NCI-H345 treated with DMSO at 0.1 percent for 48 hours (cell line): ENCODE data around the gene TMEM52.
"Not testable (repeated sequence)": the region's sequence is repeated elsewhere in the genome, so short reads cannot be mapped to it uniquely, and the experiment has no call there.

Experiments used
- DNase-seq: peaks from one replicate; lab custom pipeline; 2025; ENCODE audit not compliant: unreplicated experiment; lab: John Stamatoyannopoulos, UW

The TMEM52 gene

DNA sequence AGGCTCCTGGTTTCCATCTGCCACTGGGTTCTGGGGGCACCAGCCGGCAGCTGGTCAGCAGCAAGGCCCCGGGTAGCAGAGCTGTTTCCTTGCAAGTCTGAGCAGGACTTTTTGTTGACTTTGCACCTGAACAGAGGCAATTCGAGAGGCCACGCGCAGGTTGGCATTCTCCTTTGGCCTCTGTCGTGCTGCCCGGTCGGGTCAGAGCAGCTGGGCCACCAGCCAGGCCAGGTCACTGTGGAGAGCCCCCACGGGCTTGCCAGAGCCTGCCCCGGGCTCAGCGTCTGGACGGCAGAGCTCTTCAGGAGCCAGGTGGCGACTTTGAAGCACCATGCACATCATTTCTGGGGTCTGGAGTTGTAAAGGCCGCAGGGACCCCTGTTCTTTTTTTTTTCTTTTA, 28.4 kb upstream of the TMEM52 start:
- DNase-seq = no peak

- no peak for DNase-seq
These were observed 27.5 kb upstream of the TMEM52 start for GRCh38 chr1:1946540-1946939.

- no peak for DNase-seq
These were observed 26.8 kb upstream of the TMEM52 start for GRCh38 chr1:1945782-1946393.

- peak; percentile 19 for DNase-seq
These were observed 24.9 kb upstream of the TMEM52 start for GRCh38 chr1:1943834-1944570.

- no peak for DNase-seq
These were observed 23.9 kb upstream of the TMEM52 start for GRCh38 chr1:1942753-1943656.

DNA sequence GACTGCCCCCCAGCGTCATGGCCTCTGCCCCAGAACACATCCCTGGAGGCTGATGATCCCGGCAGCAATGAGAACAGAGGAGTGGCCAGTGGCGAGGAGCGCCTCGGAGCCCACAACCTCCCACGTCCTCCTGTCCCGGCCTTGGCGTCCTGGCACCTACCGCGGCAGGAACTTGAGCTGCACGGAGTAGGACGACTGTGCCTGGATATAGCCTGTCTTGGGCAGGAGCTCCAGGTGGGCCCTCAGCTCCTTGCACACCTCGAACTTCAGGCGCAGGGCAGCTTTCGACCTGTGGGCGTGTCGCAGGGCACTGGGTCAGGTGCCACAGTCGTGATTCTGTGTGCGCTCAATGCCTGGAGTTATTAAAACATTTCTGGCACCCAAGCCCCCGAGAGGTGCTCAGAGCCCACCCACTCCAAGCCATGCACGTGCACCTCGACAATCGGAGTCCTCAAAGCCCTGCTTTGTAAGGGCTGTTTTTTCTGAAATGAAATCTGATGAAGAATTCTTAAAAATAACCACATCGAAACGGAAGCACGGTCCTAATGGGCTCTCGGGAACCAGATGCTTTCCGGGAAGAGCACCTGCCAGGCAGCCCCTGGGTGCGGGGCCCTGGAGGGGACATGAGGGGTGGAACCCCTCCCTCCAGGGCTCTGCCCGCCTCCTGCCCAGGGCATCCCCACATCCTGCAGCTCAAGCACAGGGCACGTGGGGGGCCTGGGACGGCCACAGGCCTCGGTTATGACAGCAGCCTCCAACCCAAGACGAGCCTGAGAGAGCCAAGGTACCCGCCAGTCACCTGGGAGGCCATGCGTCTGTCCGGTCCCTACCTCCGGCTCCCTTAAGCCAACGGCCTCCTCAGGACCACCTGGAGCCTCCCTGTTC, 23.0 kb upstream of the TMEM52 start:
- no peak for DNase-seq

GRCh38 chr1:1941211-1941841, 22.2 kb upstream of the TMEM52 start:
- DNase-seq = no peak

GRCh38 chr1:1940123-1940425, 21.0 kb upstream of the TMEM52 start:
- DNase-seq = no peak

- no peak for DNase-seq
These were observed 20.4 kb upstream of the TMEM52 start for GRCh38 chr1:1939296-1940122.

DNA sequence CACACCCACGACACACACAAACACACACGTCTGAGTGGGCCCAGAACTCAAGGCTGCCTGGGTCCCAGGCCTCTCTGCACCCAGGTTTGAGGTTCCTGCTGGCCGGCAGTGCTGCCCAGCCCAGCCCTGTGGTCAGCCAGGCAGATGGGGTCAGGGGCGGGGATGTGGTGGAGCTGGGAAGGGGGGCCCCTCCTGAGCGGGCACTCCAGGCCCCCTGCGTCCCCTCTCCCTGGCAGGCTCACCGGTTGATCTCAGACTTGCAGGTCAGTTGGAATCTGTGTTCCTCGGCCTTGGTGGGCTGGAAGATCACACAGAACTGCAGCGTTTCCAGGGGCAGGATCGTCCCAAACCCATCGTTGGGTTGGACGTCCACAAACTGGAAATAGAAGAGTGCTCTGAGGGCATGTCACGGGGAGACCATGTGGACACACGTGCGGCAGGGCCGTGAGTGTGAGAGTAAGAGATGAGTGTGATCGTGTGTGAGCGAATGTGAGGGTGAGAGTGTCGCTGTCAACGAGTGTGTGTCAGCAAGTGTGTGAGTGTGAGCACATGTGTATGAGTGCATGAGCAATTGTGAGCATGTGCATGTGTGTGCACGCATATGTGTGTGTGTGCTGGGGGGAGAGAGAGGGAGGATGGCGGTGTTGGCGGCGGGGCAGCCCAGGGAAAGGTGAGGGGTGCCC, 19.7 kb upstream of the TMEM52 start:
- no peak for DNase-seq

DNA sequence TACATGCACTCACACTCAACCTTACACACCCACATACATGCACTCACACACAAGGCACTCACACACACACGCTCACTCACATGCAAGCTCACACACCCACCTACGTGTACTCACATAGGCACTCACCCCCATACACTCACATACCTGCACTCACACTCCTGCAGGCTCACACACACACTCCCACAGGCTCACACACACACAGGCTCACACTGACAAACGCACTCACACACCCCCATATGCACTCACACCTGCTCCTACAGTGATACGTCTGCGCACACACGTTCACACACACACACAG, 19.1 kb upstream of the TMEM52 start:
- no peak for DNase-seq

GRCh38 chr1:1937549-1938275, 18.6 kb upstream of the TMEM52 start:
- no peak for DNase-seq

DNA sequence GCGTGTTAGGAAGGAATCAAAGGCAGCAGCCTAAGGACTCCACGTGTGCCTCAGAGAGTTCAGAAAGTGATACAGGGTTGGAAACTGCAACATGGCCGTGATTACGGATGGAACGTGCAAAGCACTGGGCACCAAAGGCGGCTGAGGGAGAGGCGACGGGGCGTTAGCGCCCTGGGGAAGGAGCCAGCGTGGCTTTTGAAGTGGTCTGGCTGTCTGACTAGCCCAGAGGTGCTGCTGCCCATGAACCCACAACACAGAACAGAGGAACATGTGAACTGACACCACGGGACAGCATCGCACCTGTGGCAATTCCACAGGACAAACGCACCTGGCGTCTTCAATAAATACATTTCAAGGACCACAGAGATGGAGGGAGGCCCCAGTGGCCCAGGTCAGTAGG, 18.0 kb upstream of the TMEM52 start:
- DNase-seq = no peak

DNA sequence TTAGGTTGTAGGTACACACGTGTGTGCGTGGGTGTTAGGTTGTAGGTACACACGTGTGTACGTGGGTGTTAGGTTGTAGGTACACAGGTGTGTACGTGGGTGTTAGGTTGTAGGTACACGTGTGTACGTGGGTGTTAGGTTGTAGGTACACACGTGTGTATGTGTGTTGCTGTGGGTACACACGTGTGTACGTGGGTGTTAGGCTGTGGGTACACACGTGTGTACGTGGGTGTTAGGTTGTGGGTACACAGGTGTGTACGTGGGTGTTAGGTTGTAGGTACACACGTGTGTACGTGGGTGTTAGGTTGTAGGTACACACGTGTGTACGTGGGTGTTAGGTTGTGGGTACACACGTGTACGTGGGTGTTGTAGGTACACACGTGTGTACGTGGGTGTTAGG, 15.8 kb upstream of the TMEM52 start:
- not testable (repeated sequence) for DNase-seq

GRCh38 chr1:1929639-1930545, 10.8 kb upstream of the TMEM52 start:
- DNase-seq = no peak

DNA sequence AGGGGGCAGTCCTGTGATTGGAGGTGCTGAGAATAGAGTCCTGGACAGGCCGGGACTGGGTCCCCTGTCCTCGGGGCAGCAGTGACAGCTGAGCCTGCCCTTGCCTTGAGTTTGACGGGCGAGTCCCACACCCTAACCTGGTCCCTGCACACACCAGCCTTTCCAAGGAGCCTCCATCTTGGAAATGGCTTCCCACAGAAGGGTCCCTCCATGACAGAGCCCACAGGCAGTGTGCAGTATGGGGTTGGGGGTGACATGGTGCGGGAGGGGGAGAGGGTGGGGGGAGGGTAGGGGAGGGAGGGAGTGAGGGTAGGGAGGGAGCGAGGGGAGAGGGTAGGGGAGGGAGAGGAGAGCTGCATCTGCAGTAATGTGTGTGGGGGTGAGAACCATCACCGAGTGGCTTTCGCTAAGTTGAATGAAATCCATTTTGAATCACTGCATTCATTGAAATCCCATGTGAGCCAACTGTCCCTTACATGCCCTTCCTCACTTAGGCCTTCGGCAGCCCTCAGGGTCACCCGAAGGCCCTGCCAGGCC, 10.1 kb upstream of the TMEM52 start:
- DNase-seq = no peak
